HG03039 (cell line): ENCODE measurements around the gene TSKS.

Source experiments
- ATAC-seq: cut with Tn5 transposase; IDR thresholded peaks from one replicate; pipeline ENCODE4 v1.9.1; 2021; ENCODE audit warnings: mild to moderate bottlenecking, moderate library complexity; ENCODE audit not compliant: unreplicated experiment

TSKS gene

GRCh38 chr19:49767967-49768581 lies 5.0 kb upstream of the TSKS start:
- no peak for ATAC-seq

GRCh38 chr19:49767381-49767780 lies 4.3 kb upstream of the TSKS start:
- ATAC-seq = no peak

GRCh38 chr19:49766930-49767299 lies 3.8 kb upstream of the TSKS start, which contains the start of gene AP2A1:
TSS of gene AP2A1 (plus strand) at chr19:49767001. CDS start at chr19:49767134, 133 bp downstream.
- no peak for ATAC-seq

DNA sequence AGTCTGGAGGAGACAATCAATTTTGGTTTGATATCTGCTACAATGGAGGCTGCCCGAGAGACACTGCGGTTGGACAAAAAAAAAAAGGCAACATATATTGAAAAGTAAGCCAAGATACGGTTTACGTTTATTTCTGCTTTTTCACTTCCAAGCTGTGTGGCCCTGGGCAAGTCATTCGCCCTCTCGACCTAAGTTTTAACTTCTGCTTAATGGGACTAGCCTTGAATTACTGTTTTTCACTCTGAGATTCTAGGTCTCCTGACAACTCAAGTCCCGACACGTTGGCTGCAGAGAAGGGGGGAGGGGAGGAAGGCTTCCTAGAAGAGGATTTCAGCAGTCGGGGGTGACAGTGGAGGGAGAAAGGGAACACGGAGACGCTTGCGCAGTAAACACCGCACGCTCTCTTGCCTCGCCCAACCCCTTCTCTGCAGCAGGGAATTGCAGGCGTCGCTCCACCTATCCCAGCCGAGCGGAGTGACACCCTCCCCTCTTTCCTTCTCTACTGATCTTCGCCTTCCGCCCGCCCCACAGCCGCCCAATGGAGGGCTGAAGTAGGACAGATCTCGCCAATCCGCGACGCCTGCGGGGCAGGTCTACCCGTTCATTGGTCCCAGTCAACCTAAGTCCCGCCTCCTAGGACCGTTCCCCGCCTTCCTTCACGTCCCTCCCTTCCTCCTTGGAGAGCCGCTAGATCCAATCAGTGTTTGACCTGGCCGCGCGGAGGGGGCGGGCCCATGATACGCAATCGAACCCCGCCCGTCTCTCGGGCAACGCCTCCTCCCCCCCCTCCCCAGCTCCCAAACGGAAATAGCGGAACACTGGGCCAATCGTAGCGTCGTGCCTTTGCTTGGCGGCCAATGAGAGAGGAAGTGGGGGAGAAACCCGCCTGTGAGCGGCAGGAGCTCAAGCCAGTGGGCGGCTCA lies 3.2 kb upstream of the TSKS start:
- peak; percentile 89 for ATAC-seq

- ATAC-seq = no peak
Measured at GRCh38 chr19:49764341-49764740, 1.2 kb upstream of the TSKS start.

- no peak for ATAC-seq
Measured at GRCh38 chr19:49761625-49762311, 1.3 kb downstream of the TSKS start.

DNA sequence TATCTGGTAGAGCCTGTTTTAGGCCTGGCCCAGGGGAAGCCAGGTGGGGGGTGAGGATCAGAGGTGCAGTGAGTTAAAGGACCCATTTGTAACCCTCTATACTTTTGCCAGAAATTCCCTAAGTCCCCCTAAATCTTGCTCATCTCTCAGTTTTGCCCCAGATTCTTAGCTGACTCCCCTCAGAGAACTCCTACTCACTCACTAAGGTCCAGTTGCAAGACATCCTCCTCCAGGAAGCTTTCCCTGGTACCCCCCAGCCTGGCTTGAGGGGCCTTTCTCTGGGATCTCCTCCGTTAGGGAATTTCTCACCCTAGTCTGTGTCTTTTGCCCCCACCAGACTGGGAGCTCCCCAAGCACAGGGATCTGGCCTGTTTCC lies 1.9 kb downstream of the TSKS start:
- ATAC-seq = no peak

DNA sequence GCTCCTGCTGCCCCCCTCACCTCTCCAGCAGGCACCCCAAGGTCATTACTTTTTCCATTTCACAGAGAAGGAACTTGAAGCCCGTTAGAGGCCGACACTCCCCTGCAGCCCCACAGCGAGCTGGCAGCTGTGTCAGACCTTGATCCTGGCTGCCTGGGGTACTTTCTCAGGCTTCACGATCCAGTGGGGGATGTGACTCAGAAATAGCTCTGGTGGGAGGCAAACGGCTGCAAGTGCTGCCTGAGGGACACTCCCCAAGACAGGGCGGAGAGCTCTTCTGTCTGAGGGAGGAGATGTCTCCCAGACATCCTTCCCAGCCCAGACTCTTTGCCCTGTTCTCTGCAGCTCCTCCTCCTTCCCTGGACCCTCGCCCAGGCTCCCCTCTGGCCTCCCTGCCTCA lies 4.8 kb downstream of the TSKS start:
- no peak for ATAC-seq

DNA sequence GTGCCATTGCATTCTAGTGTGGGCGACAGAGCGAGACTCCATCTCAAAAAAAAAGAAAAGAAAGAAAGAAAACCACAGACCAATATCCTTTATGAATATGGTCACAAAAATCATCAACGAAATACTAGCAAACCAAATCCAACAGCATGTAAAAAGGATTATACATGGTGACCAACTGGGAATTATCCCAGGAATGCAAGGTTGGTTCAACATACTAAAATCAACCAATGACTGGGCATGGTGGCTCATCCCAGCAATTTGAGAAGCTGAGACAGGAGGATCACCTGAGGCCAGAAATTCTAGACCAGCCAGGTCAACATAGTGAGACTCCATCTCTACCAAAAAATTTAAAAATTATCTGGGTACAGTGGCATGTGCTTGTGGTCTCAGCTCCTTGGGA lies 7.2 kb downstream of the TSKS start:
- no peak for ATAC-seq

DNA sequence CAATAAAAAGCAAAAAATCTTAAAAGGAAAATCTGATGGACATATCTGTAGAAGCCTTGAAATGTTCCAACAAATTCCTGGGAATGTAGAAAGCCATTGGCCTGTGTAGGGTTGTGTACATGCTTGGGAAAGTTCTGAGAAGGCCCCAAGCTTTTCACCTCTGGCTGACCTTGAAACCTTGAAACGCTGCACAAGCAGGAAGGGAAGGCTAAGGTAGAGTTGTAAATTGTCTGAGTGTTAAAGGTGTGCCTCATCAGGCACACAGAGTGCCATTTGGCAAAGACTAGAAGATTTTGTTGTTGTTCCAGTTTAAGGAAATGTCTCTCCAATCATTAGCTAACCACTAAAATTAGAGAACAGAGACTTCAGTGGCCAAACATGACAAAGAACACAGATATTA lies 10.4 kb downstream of the TSKS start:
- no peak for ATAC-seq

DNA sequence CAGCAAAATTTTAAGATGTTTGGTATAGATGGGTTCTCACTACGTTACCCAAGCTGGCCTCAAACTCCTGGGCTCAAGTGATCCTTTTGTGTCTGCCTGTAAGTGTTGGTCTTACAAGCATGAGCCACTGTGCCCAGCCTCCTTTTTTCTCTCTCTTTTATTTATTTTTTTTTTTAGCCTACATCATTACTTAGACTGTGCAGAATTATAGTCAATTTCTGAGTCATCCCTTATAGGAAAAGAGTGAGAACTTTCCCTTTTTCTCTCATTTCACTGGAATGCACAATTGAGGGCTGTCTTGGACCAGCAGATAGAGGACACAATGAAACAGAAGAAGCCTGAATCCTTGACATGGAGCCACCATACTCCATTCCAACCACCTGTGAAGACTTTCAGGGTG lies 13.3 kb downstream of the TSKS start:
- no peak for ATAC-seq

DNA sequence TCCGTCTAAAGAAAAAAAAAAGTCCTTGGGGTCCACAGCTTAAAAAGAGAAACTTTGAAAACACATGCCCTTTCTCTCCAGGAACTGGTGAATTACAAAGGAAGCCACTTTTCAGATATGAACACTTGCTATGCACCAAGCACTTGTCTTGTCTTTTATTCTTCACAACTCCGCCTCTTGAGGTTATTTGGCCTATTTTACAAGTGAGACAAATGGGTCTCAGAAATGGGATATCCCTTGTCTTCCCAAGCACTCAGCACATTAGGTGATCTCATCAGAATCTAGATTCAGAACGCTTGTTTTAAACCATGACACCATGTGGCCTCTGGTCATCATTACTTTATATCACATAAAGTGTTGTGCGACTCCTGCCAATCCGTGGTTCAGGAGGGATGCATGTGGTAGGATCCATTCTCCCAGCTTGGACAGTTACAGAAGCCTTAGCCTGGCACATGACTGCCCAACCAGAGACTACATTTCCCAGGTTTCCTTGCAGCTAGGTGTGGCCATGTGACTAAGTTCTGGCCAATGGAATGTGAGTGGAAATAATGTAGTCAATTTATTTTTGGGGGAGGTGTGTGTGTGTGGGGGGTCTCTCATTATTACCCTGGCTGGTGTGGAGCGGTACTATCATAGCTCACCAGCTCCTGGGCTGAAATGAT lies 13.9 kb downstream of the TSKS start:
- ATAC-seq = no peak

- ATAC-seq = no peak
Measured at GRCh38 chr19:49746206-49746958, 16.7 kb downstream of the TSKS start.

GRCh38 chr19:49744946-49745381 lies 18.1 kb downstream of the TSKS start:
- no peak for ATAC-seq

GRCh38 chr19:49741210-49741844 lies 21.8 kb downstream of the TSKS start:
- ATAC-seq = no peak

DNA sequence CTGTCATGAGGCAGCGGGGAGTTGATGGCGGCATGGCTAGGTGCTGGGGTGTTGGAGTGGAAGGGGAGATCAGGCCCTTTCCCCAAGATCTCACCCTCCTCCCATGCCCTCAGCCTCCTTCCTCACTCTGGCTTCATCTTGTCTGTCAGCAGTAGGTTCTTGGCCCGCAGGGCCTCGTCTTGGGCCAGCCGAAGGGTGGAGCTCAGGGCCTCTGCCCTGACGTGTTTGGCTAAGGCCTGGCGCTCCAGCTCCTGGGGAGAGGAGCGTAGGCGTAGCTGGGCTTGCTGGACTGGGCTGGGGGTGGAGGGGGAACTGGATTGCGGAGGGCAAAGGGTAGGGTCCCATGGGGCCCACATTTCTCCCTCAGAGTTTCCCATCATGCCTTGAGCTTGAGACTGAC lies 23.2 kb downstream of the TSKS start:
- ATAC-seq = no peak

DNA sequence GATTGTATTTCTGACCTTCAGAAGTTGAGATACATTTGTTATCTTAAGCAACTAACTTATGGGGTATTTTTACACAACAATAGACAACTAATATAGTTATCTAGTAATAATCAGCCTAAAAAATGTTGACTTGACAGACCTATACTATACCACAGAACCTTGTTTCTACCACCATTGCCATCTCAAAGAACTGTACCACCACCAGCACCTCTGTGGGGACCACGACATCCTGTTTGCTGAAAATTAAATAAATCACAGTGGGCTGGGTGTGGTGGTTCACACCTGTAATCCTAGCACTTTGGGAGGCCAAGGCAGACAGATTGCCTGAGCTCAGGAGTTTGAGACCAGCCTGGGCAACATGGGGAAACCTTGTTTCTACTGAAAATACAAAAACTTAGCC lies 24.0 kb downstream of the TSKS start:
- ATAC-seq = no peak

- ATAC-seq = no peak
Measured at GRCh38 chr19:49738268-49738667, 24.8 kb downstream of the TSKS start.

GRCh38 chr19:49730166-49730565 lies 32.9 kb downstream of the TSKS start:
- ATAC-seq = no peak
